Activated T-helper 1 cell treated with anti-CD3 and anti-CD28 coated beads, Interleukin-12 subunit alpha, Interleukin-12 subunit beta, Interleukin-2, Interleukin-4 antibody, amounts not matched to agents 30 ng/mL and 10 ng/mL and 1 ng/mL, durations not matched to agents 14 hours and 24 hours and 36 hours (primary cell): ENCODE results near the gene CSTB. TPM values are rescaled to one million over a fixed set of nuclear protein-coding genes. Genes with fewer than 3 reads are reported as not detected.

Source experiments
- DNase-seq: peaks from one replicate; pipeline ENCODE4 v3.0.0; 2021; ENCODE audit warnings: low spot score
- H3K27ac Mint-ChIP-seq: one replicate; pipeline ENCODE4 v1.8.0; 2021; ENCODE audit warnings: mild to moderate bottlenecking, mixed read lengths
- H3K27me3 Mint-ChIP-seq: one replicate; pipeline ENCODE4 v1.8.0; 2022; ENCODE audit warnings: mild to moderate bottlenecking, moderate library complexity, mixed read lengths; ENCODE audit not compliant: insufficient read depth
- H3K36me3 Mint-ChIP-seq: one replicate; pipeline ENCODE4 v1.8.0; 2021; ENCODE audit warnings: low read depth, mixed read lengths
- H3K4me1 Mint-ChIP-seq: one replicate; pipeline ENCODE4 v1.8.0; 2021; ENCODE audit warnings: low read depth, mixed read lengths
- H3K4me3 Mint-ChIP-seq: one replicate; pipeline ENCODE4 v1.8.0; 2021; ENCODE audit warnings: mild to moderate bottlenecking, moderate library complexity, mixed read lengths
- H3K9me3 Mint-ChIP-seq: one replicate; pipeline ENCODE4 v1.8.0; 2021; ENCODE audit warnings: mixed read lengths
- intact Hi-C: fragments of 100-400 bp; cut with micrococcal nuclease; formaldehyde crosslinking; loops from one replicate; pipeline ENCODE4 v1.15.1; 2024
- total RNA-seq: library from RNA; stranded (reverse); gene quantifications from 2 replicates; pipeline ENCODE4 v1.2.3, GENCODE V29; 2022

CSTB gene
- total RNA-seq, 1 donor from 2014 or later = 52.4 TPM

DNA sequence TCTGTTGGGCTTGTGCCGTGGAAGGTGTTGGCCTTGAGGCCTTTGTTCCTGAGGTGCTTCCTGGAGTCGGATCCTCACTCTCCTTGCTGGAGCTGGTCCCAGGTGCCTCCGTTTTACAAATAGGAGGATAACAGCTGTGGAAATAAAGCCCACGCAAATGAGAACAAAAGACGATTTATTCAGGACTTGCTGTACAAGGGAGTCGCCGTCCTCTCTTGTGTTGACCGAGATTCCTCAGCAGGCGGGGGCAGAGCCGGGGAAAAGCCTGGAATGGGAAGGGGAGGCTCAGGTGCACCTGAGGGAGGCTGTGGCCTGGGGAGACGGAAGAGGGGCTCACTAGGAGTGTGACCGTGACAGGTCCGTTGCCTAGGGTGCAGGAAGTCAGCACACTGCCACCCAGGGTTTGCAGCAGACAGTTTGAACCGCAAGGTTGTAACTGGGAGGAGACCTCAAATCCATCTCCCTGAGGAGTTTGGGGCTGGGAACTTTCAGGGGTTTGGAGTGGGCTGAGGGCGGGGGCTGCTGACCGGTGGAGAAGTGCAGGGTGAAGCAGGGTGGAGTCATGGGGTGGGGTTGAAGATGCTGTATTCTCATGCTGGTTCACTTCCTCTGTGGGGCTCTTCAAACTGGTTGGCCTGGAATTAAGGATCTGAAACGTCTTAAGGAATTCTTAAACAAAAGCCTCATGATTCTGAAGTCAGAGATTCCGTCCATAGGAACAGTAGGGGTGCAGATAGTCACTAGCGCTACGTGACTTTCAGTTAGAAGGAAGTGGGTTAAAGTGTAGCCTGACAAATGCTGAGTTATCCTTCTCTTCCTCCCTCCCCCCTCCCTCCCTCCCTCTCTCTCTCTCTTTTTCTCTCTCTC, 2.6 kb upstream of the CSTB start:
- no peaks in the 10 kb centered on the region for H3K9me3 Mint-ChIP-seq
- H3K27me3 Mint-ChIP-seq = no peaks in the 10 kb centered on the region
- H3K4me3 Mint-ChIP-seq = peak overlapping the region; percentile 69
- H3K27ac Mint-ChIP-seq = peak overlapping the region; percentile 93
- peaks cover 9% of the 10 kb centered on the region for H3K36me3 Mint-ChIP-seq
- intact Hi-C loops = loop anchor here (5.0 kb wide), 1 partner anchor 116 kb away; no protein-coding TSS in a partner anchor
- no peak for DNase-seq
- peaks cover 57% of the 10 kb centered on the region for H3K4me1 Mint-ChIP-seq

DNA sequence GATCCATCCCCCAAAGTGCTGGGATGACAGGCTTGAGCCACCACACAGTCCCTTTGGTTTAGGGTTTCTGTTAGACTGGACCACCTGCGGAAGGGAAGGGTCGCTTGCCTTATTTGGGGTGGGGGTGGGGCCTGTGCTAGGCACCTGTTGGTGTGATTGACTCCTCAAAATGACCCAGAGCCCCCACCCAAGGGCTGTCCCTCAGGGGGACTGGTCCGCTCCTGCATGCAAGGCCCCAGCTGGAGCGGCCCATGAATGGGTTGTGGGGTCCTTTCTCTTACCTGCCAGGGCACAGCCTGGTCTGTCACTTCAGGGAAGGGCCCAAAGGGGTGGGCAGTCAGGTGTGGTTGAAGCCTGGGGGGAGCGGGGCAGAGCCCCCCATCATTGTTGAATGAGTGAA, 1.8 kb upstream of the CSTB start:
- no peaks in the 10 kb centered on the region for H3K27me3 Mint-ChIP-seq
- peak overlapping the region; percentile 93 for H3K27ac Mint-ChIP-seq
- intact Hi-C loops = loop anchor here (2.0 to 5.0 kb wide), 2 partner anchors 59 to 116 kb away; partner anchors contain the start of gene PDXK
- peaks cover 56% of the 10 kb centered on the region for H3K4me1 Mint-ChIP-seq
- H3K36me3 Mint-ChIP-seq = peaks cover 17% of the 10 kb centered on the region
- no peaks in the 10 kb centered on the region for H3K9me3 Mint-ChIP-seq
- no peak for DNase-seq
- peak overlapping the region; percentile 87 for H3K4me3 Mint-ChIP-seq

DNA sequence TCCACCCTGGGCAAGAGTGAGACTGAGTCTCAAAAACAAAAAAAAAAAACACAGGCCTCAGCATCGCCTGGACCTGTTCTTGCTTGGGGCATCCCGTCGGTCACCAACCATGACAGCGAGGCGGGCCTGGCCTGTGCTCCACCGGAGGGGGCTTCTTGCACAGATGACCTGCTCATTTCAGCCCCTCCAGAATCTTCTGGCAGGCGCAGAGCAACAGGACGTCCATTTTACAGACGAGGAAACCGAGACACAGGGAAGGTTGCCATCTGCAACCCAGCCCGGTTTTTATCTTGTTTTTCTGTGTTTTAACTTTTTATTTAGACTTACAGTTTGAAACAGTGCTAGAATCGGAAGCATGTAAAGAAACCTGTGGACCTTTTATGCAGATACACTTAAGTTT, 918 bp downstream of the CSTB start:
- Mint-ChIP-seq H3K4me3 (peak overlapping the region; percentile 96), H3K9me3 (peaks cover 7% of the 10 kb centered on the region), H3K27me3 (no peaks in the 10 kb centered on the region), H3K27ac (peak overlapping the region; percentile 80), H3K36me3 (peaks cover 27% of the 10 kb centered on the region), H3K4me1 (peaks cover 43% of the 10 kb centered on the region)
- no peak for DNase-seq
- intact Hi-C loops = loop anchor here (5.0 kb wide), 1 partner anchor 113 kb away; no protein-coding TSS in a partner anchor

- Mint-ChIP-seq H3K27ac (no peak overlapping the region), H3K4me1 (peaks cover 40% of the 10 kb centered on the region), H3K4me3 (peak overlapping the region; percentile 96), H3K27me3 (no peaks in the 10 kb centered on the region), H3K9me3 (peaks cover 7% of the 10 kb centered on the region), H3K36me3 (peaks cover 27% of the 10 kb centered on the region)
- no peak for DNase-seq
- intact Hi-C loops = no loop called here
These were observed 1.9 kb downstream of the CSTB start for GRCh38 chr21:43774163-43774562.

GRCh38 chr21:43772425-43772821, 3.7 kb downstream of the CSTB start:
- H3K4me1 Mint-ChIP-seq = peaks cover 26% of the 10 kb centered on the region
- peaks cover 7% of the 10 kb centered on the region for H3K9me3 Mint-ChIP-seq
- H3K36me3 Mint-ChIP-seq = peaks cover 27% of the 10 kb centered on the region
- no peak overlapping the region for H3K4me3 Mint-ChIP-seq
- intact Hi-C loops = no loop called here
- no peak overlapping the region for H3K27ac Mint-ChIP-seq
- DNase-seq = no peak
- H3K27me3 Mint-ChIP-seq = no peaks in the 10 kb centered on the region

- peaks cover 24% of the 10 kb centered on the region for H3K4me1 Mint-ChIP-seq
- no peaks in the 10 kb centered on the region for H3K27me3 Mint-ChIP-seq
- H3K27ac Mint-ChIP-seq = no peak overlapping the region
- no peak for DNase-seq
- H3K9me3 Mint-ChIP-seq = peaks cover 7% of the 10 kb centered on the region
- intact Hi-C loops = no loop called here
- H3K36me3 Mint-ChIP-seq = peaks cover 27% of the 10 kb centered on the region
- H3K4me3 Mint-ChIP-seq = no peak overlapping the region
These were observed 4.2 kb downstream of the CSTB start for GRCh38 chr21:43771698-43772424.

DNA sequence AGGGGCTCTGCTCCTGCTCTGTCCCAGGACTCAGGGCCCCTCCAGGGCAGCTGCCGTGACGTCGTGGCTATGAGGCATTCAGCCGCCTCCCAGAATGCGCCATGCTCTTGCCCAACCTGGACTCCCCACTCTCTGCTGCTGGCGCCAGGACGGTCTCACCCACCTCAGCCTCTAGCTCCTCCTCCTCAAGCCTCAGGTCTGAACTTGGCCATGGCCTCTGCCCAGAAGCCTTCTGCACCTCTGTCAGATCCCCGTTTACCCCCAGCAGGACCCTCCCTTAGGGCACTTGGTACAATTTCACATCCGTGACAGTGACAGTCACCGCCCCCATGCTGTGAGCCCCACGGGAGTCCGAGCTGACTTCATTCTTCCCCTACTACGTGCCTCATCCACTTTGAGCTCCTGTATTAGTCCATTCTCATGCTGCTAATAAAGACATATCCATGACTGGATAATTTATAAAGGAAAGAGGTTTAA, 4.9 kb downstream of the CSTB start:
- peaks cover 7% of the 10 kb centered on the region for H3K9me3 Mint-ChIP-seq
- H3K4me3 Mint-ChIP-seq = no peak overlapping the region
- H3K27ac Mint-ChIP-seq = no peak overlapping the region
- H3K27me3 Mint-ChIP-seq = no peaks in the 10 kb centered on the region
- H3K36me3 Mint-ChIP-seq = peaks cover 27% of the 10 kb centered on the region
- no peak for DNase-seq
- intact Hi-C loops = no loop called here
- peaks cover 24% of the 10 kb centered on the region for H3K4me1 Mint-ChIP-seq

- Mint-ChIP-seq H3K9me3 (peaks cover 7% of the 10 kb centered on the region), H3K4me3 (no peak overlapping the region), H3K4me1 (peaks cover 19% of the 10 kb centered on the region), H3K36me3 (peaks cover 24% of the 10 kb centered on the region), H3K27me3 (no peaks in the 10 kb centered on the region), H3K27ac (no peak overlapping the region)
- intact Hi-C loops = no loop called here
- DNase-seq = no peak
These were observed 5.9 kb downstream of the CSTB start for GRCh38 chr21:43770066-43770655.

- intact Hi-C loops = no loop called here
- no peak overlapping the region for H3K27ac Mint-ChIP-seq
- peaks cover 14% of the 10 kb centered on the region for H3K4me1 Mint-ChIP-seq
- H3K4me3 Mint-ChIP-seq = no peak overlapping the region
- H3K36me3 Mint-ChIP-seq = peaks cover 24% of the 10 kb centered on the region
- DNase-seq = no peak
- H3K27me3 Mint-ChIP-seq = no peaks in the 10 kb centered on the region
- H3K9me3 Mint-ChIP-seq = peaks cover 7% of the 10 kb centered on the region
These were observed 6.7 kb downstream of the CSTB start for GRCh38 chr21:43769325-43769958.

DNA sequence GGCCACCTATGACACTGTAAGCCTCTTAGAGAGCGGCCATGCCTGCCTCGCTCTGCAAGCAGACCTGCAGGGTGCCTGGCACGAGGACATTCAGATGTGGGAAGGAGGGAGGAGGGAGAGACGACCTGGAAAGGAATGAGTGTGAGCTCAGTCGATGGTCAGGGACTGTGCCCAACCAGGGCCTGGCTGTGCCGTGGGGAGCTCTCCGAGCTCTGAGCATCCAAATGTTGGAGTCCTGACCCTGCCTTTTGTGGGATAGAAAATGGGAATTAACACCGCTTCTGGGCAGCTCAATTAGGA, 7.3 kb downstream of the CSTB start:
- Mint-ChIP-seq H3K36me3 (peaks cover 21% of the 10 kb centered on the region), H3K27me3 (no peaks in the 10 kb centered on the region), H3K27ac (peak overlapping the region; percentile 50), H3K4me3 (no peak overlapping the region), H3K9me3 (peaks cover 7% of the 10 kb centered on the region), H3K4me1 (peaks cover 8% of the 10 kb centered on the region)
- intact Hi-C loops = no loop called here
- DNase-seq = no peak

GRCh38 chr21:43767984-43768867, 7.9 kb downstream of the CSTB start:
- Mint-ChIP-seq H3K27ac (peak overlapping the region; percentile 50), H3K27me3 (no peaks in the 10 kb centered on the region), H3K4me3 (no peak overlapping the region), H3K4me1 (peaks cover 2% of the 10 kb centered on the region), H3K36me3 (peaks cover 17% of the 10 kb centered on the region), H3K9me3 (peaks cover 7% of the 10 kb centered on the region)
- intact Hi-C loops = no loop called here
- DNase-seq = no peak

GRCh38 chr21:43767498-43767983, 8.6 kb downstream of the CSTB start:
- Mint-ChIP-seq H3K27ac (no peak overlapping the region), H3K9me3 (peaks cover 7% of the 10 kb centered on the region), H3K4me3 (no peak overlapping the region), H3K27me3 (no peaks in the 10 kb centered on the region), H3K36me3 (peaks cover 17% of the 10 kb centered on the region), H3K4me1 (no peaks in the 10 kb centered on the region)
- no peak for DNase-seq
- intact Hi-C loops = no loop called here
